ENCODE results near the gene MOCOS. TPM values are rescaled to one million over a fixed set of nuclear protein-coding genes. Genes with fewer than 3 reads are reported as not detected.

The MOCOS gene
- polyA plus RNA-seq, 1 experiment = 12.6 TPM

DNA sequence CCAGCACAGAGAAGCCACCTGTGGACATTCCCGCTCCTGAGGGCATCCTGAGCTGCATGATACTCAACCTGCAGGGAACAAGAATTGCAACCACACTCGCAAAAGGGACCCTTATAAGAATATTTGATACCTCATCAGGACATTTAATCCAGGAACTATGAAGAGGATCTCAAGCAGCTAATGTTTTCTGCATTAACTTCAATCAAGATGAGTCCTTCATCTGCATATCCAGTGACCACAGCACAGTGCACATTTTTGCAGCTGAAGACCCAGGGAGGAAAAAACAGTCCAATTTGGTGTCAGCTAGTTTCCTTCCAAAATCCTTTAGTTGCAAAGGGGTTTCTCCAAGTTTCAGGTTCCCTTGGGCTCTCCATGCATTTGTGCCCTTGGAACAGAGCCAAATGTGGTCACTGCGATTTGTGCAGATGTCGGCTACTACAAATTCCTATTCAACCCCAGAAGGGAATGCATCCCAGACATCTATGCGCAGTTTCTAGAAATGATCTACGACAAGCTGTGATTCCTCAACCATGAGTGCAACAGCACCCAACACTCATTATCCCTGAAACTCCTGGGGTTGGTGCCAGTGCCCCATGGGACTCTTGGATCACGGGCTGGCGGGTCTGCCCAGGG lies 86.9 kb downstream of the MOCOS start:
- POLR2A ChIA-PET = no interaction called here
- DNase-seq (ENCODE audit: low read depth) = no peak
- CTCF ChIA-PET = interaction anchor here (0.6 to 1.5 kb wide), 3 partner anchors 11 to 38 kb away, joined by 3 to 5 read pairs (median 3); no protein-coding TSS in a partner anchor

GRCh38 chr18:36275561-36275960 lies 88.3 kb downstream of the MOCOS start:
- POLR2A ChIA-PET = no interaction called here
- Histone ChIP-seq H3K4me3 (ENCODE audit: low read depth, low read length) (no peak overlapping the region), H3K27me3 (ENCODE audit: control insufficient read depth, insufficient read depth, low read length) (peaks cover 5% of the 10 kb centered on the region; the same call in 1 of the 2 replicates), H3K36me3 (ENCODE audit: control insufficient read depth, insufficient read depth, low read length) (no peaks in the 10 kb centered on the region)
- CTCF ChIA-PET = interaction anchor here (1.3 kb wide), 1 partner anchor 9 kb away, joined by 3 read pairs; no protein-coding TSS in a partner anchor
- DNase-seq (ENCODE audit: low read depth) = no peak
- TF ChIP-seq CTCF (IDR thresholded peaks at IDR 0.05; ENCODE audit: insufficient read depth, low read depth, low read length) = no peak

More for the DNA sequence above, 86.9 kb downstream of the MOCOS start:
- no peak for TF ChIP-seq CTCF (IDR thresholded peaks at IDR 0.05; ENCODE audit: insufficient read depth, low read depth, low read length)
- Histone ChIP-seq H3K27me3 (ENCODE audit: control insufficient read depth, insufficient read depth, low read length) (peaks cover 5% of the 10 kb centered on the region; the same call in 1 of the 2 replicates), H3K36me3 (ENCODE audit: control insufficient read depth, insufficient read depth, low read length) (no peaks in the 10 kb centered on the region), H3K4me3 (ENCODE audit: low read depth, low read length) (no peak overlapping the region)

GRCh38 chr18:36279001-36279400 lies 91.7 kb downstream of the MOCOS start:
- TF ChIP-seq CTCF (IDR thresholded peaks at IDR 0.05; ENCODE audit: insufficient read depth, low read depth, low read length) = no peak
- ChIA-PET CTCF (interaction anchor here (1.0 to 3.5 kb wide), 6 partner anchors 92 to 357 kb away, joined by 3 to 12 read pairs (median 4); no protein-coding TSS in a partner anchor), POLR2A (no interaction called here)

DNA sequence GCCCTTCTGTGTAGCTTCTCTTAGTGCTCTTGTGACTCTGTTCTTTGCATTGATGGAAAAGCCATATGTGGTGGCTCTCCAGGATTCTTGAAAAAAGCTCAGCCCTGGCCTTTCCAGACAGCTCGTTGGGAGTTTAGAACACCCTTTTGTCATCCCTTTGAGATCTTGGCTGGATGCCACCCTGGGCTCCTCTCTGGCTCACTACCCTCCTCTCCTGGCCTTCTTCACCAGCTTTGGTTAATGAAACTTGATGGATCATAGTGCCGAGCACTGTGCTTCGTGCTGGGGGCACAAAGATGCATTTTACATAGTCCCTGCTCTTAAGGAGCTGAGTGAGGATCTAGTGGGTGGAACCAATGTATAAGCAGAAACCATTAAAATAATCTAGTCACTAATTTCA lies 94.6 kb downstream of the MOCOS start:
- CTCF ChIA-PET = interaction anchor here (0.8 to 3.5 kb wide), 4 partner anchors 13 to 290 kb away, joined by 3 to 16 read pairs (median 8); no protein-coding TSS in a partner anchor
- no peak overlapping the region for H3K4me3 ChIP-seq (ENCODE audit: low read depth, low read length)
- no peak for TF ChIP-seq CTCF (IDR thresholded peaks at IDR 0.05; ENCODE audit: insufficient read depth, low read depth, low read length)
- H3K27me3 ChIP-seq (ENCODE audit: control insufficient read depth, insufficient read depth, low read length) = peaks cover 5% of the 10 kb centered on the region; the same call in 1 of the 2 replicates
- no peak for DNase-seq (ENCODE audit: low read depth)
- POLR2A ChIA-PET = no interaction called here
- H3K36me3 ChIP-seq (ENCODE audit: control insufficient read depth, insufficient read depth, low read length) = no peaks in the 10 kb centered on the region

More at GRCh38 chr18:36279001-36279400, 91.7 kb downstream of the MOCOS start:
- no peak for DNase-seq (ENCODE audit: low read depth)
- Histone ChIP-seq H3K27me3 (ENCODE audit: control insufficient read depth, insufficient read depth, low read length) (peaks cover 5% of the 10 kb centered on the region; the same call in 1 of the 2 replicates), H3K4me3 (ENCODE audit: low read depth, low read length) (no peak overlapping the region), H3K36me3 (ENCODE audit: control insufficient read depth, insufficient read depth, low read length) (no peaks in the 10 kb centered on the region)

- no peak overlapping the region for H3K4me3 ChIP-seq (ENCODE audit: low read depth, low read length)
- H3K36me3 ChIP-seq (ENCODE audit: control insufficient read depth, insufficient read depth, low read length) = no peaks in the 10 kb centered on the region
- TF ChIP-seq CTCF (IDR thresholded peaks at IDR 0.05; ENCODE audit: insufficient read depth, low read depth, low read length) = no peak
- H3K27me3 ChIP-seq (ENCODE audit: control insufficient read depth, insufficient read depth, low read length) = peaks cover 5% of the 10 kb centered on the region; the same call in 1 of the 2 replicates
- CTCF ChIA-PET = interaction anchor here (0.6 to 5.7 kb wide), 12 partner anchors 10 to 1318 kb away, joined by 3 to 67 read pairs (median 6); no protein-coding TSS in a partner anchor
- no peak for DNase-seq (ENCODE audit: low read depth)
- POLR2A ChIA-PET = no interaction called here
Observed at GRCh38 chr18:36283448-36283847, 96.2 kb downstream of the MOCOS start.
